NCI-H524 treated with DMSO at 0.1 percent for 48 hours (cell line): ENCODE measurements around the gene APP.

Experiments
- DNase-seq: peaks from one replicate; lab custom pipeline; 2025; lab: John Stamatoyannopoulos, UW

APP gene

DNA sequence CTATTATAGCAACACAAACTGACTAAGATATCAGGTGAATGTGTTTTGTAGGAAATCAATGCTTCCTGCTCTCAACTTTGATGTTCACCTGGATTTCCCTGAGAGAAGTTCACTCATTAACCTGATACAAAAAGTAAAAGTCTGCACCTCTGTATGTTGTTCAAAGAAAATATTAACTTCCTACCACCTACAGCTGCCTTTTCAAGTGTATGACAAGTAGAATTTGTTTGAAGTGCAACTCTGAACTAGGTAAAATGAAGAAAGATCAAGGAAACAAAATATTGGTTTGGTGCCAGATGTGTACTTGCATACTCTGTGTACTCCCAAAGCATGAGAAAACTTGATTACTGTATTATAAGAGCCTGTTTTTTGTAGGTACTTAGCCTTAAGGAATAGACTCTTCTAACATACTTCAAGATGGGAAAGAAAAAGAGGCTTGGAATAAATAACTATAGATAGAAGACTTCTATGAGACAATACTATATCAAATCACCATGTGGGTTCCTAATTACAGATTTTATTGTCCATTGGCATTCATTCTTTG lies 193.4 kb downstream of the APP start:
- DNase-seq, result no peak

DNA sequence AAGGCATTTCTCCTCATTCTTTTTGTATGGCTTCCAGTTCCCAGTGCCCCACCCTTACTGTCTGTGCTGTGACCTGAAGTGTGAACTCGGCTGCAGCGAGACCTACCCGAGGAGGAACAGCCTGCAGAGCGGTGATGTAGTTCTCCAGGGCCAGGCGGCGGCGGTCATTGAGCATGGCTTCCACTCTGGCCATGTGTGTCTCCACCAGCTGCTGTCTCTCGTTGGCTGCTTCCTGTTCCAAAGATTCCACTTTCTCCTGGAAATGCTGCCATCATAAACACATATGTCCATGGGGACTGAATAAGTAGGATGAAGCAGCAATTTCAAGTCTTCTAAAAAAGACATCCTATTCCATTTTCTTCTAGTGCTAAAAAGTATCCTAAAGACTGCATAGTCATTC lies 195.6 kb downstream of the APP start:
- DNase-seq, result no peak

GRCh38 chr21:25970254-25970930 lies 200.2 kb downstream of the APP start:
- no peak for DNase-seq

DNA sequence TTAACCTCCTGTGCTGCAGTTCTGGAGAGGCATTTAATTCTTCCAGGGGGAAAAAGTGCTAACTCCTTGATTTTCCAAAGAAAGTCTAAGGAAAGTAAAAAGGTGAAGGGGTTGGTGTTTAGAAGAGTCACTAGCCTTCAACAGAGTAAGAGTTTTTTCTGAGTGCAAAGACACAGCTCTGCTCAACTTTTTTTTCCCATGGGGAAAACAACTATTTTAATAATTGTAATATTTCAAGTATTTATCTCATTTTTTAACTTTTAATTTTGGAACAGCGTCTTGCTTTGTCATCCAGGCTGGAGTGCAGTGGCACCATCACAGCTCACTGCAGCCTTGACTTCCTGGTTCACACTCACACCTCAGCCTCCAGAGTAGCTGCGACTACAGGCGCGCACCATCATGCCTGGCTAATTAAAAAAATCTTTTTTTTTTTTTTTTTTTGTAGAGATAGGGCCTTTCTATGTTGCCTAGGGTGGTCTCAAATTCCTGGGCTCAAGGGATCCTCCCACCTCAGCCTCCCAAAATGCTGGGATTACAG lies 202.6 kb downstream of the APP start:
- no peak for DNase-seq

DNA sequence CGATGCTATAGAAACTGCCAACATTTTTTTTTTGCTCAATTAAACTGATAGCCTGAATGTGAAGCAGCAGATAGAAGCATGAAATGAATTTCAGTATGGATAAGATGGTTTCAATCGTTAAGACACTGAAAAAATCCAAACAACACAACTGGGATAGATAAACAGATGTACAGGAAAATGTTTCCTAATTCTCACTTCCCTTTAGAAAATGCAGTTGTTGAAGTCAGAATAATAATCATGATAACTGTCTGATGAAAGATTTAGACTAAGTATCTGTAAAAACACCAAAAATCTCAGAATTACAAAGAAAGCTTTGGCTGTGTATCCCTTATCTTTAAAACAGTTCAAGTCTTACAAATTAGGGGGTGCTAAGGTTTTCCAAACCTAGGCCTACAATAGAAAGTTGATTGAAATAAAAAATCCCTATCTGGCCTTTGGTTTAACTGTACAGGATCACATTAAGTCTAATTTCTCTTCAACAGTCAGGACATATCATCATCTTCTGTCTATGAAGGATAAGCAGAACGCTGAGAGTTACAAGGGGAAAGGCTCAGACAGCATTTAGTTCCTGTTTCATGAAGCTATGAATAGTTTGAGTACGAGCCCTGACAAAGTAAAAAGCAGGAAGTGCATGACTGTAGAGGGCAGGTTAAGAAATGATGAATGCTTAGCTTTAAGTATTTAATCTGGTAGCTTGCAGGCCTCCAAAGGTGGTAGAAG lies 203.2 kb downstream of the APP start:
- DNase-seq, result no peak

DNA sequence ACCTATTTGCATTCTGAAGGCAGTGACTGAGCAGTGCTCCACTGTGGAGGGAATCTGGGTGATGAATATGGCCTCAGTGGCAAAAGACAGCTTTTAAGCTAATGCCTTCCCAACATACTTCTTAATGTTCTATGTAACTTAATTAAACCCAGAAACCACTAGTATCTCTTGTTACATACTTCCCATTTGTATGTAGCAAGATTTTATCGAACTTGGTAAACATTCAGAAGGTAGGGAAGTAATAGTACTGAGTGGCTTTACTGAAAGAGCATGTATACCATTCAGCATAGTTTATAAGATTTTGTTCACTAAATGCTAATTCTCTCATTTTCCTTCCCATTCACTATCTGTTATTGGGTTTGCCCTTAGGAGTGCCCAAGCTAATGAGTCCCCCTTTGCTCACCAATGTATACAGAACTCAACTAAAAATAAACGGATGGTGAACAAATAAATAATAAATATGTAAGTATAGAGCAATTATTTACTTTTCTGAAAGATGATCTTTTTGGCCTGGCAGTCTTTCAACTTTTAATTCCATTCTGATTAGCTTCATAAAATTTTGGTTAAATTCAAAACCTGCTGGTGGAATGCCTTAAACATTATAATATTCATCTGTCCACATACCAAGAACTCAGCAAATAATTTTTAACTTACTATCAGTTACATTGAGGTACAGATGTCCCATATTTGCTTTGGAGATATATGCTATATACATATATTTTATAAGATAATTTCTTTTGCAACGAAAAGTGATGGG lies 204.4 kb downstream of the APP start:
- no peak for DNase-seq

DNA sequence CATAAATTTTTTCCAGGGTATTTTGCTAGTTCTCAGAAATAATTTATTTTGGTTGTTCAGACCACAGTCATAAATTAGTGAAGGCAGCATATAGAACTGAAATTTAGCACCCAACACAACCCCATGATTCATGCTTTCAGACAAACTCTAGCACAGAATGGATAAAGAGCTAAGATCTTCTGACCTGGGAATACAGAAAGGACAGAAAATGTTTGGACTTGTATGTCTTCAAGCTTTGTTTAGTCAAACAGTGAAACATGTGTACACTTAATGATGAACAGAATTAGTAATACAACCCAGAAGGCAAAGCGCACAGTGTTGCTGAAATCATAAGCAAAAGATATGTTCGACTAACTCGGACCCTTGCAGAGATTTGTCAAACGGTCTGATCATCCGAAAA lies 205.6 kb downstream of the APP start:
- no peak for DNase-seq

- DNase-seq, result no peak
Observed at GRCh38 chr21:25964015-25964414, 206.6 kb downstream of the APP start.

DNA sequence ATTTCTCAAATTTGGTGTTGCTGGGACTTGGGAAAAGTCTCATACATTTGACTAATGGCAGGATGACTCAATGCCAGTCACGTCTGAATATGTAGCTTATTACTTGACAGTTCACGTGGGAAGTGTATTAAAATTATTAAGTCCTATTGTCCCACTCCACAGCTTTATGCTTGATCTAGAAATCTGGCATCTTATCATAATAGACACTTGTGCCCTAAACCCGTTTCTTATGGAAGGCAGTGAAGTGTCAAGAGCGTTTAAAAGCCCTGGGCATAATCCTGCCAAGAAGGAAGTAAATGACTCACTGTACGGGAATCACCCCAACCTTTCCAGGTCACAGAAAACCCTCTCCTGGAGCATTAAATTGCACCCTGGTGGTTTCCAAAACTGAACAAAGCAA lies 207.4 kb downstream of the APP start:
- no peak for DNase-seq

DNA sequence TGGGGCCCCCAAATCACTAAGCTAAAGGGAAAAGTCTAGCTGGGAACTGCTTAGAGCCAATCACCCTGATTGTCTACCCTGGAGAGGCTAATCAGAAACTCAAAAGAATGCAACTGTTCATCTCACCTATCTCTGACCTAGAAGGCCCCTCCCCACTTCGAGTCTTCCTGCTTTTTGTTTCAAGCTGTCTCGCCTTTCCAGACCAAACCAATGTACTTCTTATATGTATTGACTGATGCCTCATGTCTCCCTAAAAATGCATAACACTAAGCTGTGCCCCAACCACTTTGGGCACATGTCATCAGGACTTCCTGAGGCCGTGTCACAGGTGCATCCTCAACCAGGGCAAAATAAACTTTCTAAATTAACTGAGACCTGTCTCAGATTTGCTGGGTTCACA lies 209.5 kb downstream of the APP start:
- DNase-seq, result no peak

- DNase-seq, result no peak
Observed at GRCh38 chr21:25960402-25960801, 210.2 kb downstream of the APP start.

GRCh38 chr21:25959799-25960198 lies 210.8 kb downstream of the APP start:
- no peak for DNase-seq

DNA sequence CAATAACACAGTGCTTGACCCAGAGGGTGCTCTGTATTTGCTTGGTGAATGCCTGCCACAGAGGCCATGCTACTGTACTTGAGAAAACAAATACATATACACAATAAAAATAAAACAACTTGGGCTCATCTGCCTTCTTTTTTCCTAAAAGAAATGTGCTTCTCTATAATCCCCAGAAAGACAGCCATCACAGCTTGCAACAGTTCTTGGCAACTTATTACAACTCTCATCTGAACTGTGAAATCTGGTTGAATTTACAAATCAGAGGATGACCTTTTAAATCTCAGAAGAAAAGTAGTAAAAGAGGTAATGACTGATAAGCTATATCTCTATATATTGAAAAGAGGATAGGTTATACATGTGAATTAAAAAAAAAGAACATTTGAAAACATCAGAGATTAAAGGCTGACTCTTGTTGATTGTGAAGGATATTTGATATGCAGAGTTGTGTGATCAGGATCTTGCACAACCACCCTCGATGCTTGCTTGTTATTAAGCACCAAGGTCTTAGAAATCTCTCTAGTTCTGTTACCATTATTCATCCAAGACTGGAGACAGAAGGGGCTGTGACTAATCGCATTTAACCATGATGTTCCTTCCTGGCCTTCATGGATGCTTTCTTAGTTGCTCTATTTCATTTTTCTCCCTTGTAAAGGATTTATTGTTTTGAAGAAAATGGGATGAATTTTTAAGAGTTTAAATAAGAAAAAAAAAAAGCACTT lies 213.4 kb downstream of the APP start:
- no peak for DNase-seq

GRCh38 chr21:25955646-25956045 lies 214.9 kb downstream of the APP start:
- no peak for DNase-seq

GRCh38 chr21:25953659-25954058 lies 216.9 kb downstream of the APP start:
- DNase-seq, result no peak

DNA sequence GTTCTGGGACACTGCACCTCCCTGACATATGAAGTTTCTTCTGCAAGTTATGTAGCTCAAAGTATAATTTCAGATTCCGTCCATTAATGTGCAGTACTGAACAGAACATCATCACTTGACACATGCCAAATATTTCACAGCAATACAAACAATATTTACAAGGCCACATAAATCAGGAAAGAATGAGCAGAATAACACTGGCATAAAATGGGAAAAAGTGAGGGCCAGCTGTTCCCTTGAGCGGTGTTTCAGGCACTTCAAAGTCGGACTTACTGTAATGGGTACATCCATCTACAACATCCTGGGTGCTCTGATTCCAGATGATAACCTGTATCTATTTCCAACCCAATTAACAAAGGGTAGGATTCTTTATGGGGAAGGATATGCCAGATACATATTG lies 217.4 kb downstream of the APP start:
- DNase-seq, result no peak

DNA sequence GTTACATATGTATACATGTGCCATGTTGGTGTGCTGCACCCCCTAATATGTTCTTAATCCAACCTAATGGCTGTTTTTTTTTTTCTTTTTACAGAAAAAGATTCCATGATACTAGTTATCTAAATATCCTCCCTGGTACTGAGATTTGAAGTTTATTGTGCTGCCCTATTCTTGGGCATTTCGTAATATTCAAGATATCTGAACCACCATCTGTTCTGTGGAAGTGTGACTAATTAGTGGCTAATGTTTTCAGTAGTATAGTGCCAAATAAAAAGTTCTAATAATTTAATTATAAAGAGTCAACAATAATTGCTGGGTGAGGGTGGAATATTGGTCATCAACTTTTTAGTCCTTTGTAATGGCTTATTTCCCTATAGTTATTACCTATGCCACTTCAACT lies 218.3 kb downstream of the APP start:
- no peak for DNase-seq

DNA sequence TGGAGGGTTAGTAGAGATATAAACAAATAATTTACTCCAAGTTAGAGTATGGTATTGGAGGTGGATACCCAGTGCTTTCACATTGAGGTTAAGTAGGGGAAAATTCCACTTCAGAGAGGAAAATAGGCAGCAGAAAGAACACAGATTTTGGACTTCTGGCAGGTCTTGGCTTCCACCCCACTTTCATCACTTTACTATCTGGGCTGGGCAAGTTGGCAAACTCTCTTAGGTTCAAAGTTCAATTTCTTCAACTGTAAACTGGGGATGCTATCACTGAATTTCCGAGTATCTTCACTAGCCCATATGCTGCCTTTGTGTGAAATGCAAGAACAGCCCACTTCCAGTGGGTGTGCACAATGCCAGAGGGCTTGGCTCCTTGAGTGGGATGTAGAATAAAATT lies 220.9 kb downstream of the APP start:
- DNase-seq, result no peak

- DNase-seq, result no peak
Observed at GRCh38 chr21:25944672-25945213, 225.8 kb downstream of the APP start.

GRCh38 chr21:25944082-25944481 lies 226.5 kb downstream of the APP start:
- DNase-seq, result no peak

DNA sequence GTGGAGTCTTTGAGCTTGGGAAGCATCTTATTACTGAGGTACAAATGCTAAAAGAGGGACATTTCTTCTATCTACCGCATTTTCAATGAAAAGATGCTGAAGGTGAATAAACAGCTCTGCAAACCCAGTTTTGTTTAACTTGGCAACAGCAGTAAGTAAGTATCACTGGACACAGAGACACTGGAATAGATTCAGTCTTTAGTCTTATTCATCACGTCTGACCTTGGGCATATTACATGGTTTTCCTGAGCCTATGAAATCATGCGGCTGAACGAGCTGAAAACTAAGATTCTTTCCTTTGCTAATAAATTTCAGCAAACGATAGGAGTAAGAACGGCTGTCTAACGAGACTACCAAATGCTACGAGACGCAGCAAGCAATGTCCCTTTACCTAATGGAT lies 228.4 kb downstream of the APP start:
- no peak for DNase-seq

GRCh38 chr21:25939396-25939761 lies 231.2 kb downstream of the APP start:
- no peak for DNase-seq
